GM21526 (cell line): ENCODE results near the gene CYP46A1.

ENCODE experiments used
- ATAC-seq: cut with Tn5 transposase; IDR thresholded peaks from one replicate; pipeline ENCODE4 v1.9.1; 2021; ENCODE audit warnings: moderate library complexity; ENCODE audit not compliant: unreplicated experiment, low FRiP score

CYP46A1 gene

DNA sequence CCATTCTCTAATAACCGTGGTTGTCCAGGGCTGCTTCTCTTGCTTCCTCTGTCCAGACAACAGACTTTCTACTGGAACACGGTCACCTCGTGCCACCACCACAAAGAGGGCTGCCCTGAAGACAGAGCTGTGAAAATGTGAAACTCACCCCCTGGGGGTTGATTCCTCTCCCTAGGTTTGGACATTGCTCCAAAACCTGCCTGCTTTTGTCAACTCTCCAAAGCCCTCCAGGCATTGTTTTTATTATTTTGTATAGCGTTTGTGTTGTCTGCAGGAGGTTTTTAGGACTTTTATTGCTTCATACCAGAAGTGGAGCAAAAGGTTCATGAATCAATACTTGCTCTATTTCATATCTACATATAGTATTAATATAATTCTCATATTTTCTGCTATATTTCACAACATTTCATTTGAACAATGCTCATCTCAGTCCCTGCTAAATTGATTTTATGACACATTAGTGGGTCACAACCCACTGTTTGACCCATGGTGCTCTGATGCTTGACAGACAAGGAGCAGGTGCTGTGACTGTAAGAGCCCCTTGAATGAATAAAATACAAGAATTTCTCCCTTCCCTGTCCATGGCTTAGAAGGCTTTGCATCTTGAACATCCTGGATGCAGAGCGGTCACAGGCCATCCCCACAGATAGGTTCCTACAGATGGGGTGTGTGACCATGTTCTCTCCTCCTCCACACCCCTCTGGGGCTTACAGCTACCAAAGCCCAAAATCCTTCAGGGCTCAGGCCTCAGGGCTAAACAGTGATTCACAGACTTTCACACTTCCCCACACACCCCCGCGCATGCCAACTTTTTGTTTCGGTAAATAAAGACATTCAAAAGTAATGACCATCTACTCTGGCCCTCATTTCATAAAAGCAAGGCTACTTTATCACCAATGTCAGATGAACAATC is 88.5 kb downstream of the CYP46A1 start:
- ATAC-seq, result no peak

DNA sequence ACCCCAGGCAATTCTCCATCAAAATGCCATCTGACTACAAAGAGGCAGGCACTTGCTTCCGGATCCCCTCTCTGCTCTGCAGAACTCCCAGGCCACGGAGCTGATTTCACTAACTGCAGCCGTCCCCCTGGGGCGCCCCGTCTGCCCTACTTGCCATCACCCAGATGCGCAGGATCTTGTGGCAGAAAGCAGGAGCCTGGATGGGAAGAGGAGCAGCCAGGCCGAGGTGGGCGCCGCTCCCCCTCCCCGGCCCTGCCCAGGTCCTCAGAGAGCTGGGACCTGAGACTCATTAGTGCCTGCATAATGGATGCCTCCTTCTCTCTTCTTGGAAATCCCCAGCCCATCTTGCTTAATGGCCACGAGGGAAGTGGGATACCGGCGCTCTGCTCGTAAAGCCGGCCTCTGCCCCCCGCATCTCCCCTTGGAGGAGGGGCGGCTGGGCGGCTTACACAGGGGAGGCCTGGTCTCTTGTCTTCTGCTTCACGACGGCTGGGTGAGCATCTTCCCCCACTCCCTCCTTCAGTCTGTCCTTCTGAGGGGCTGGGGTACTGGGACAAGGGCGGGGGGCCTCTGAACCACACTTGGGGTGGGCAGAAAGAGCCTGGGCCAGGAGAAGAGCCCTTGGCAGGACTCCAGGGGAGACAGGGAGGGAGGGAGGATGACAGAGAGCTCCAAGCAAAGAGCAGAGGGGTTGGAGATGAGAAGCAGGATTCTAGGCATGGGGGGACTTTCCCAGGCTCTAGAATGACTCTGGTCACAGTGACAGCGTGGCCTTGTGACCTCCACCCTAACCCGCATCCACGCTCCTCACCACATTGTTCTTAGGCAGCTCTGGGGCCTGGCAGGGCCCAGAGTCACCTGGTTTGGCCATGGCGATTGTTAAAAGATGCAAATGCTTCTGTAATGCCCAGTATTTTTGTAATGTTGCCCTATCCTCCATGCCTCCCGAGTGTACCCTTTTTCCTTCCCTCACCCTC is 89.7 kb downstream of the CYP46A1 start:
- no peak for ATAC-seq

DNA sequence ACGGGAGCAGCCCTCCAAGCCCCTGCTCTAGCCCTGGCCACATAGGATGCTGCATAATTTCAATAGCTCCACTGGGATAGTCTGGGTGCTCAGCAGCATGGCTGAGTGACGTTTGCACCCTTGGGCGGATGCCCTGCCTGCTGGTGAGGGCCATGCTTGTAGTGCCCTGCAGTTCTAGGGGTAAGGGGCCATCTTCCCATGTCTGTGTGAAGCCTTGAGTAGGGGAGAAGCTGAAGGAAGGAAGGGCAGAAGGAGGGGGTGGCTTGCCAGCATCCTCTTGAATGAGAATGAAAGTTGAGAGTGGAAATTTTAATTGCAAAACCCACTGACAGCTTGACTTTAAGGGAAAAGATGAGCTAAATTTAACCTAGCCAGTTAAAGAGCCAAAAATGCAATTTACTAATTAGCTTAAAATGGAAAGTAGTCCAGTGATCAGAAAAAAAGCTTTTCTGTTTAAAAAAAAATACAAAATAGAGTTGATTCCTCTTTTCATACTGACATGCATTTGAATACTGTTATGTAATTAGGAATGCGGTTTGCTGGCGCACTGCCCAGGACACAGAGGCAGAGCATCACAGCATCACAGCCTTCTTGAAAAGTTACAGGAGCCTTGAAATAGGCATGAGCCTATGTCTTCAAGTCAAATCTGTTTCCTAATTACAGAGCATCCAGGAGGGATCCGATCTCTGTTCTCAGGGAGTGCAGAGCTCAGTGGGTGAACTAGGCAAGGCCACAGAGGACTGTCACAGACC is 90.6 kb downstream of the CYP46A1 start:
- ATAC-seq, result no peak

DNA sequence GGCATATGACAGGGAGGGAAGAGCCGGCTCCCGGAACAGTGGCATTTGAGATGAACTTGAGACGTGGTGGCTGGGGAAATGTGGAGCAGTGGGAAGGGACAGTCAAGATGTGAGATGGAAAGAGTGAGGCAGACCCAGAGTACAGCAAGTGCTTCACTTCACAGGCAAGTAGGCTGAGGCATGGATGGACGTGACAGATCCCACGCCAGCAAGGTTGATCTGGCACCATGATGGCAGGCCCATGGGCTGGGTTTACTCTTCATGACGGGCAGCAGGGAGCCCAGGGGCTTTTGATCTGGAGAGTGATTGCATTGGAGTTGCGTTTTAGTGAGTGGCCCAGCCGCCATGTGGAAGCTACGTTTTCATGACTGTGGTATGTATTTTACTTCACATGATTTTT is 91.3 kb downstream of the CYP46A1 start:
- no peak for ATAC-seq
